Stimulated activated CD8-positive, alpha-beta memory T cell treated with anti-CD3 and anti-CD28 coated beads, Interleukin-7, amount 100 ng/mL, for 48 hours (primary cell): ENCODE results near the gene ATXN1.
"Not testable (repeated sequence)": the region's sequence is repeated elsewhere in the genome, so short reads cannot be mapped to it uniquely, and the experiment has no call there.

Source experiments
- DNase-seq, 2 donors: peaks; one replicate each; pipeline ENCODE4 v3.0.0-alpha.2; 2020; ENCODE audit warnings: low read depth in 1 of 2; ENCODE audit errors: extremely low read depth in 1 of 2

Gene ATXN1

GRCh38 chr6:16704401-16705045, 56.7 kb downstream of the ATXN1 start:
- peak in 1 of 2 donors; percentile 68 for DNase-seq

- not testable (repeated sequence) for DNase-seq
Observed at GRCh38 chr6:16702627-16703378, 58.5 kb downstream of the ATXN1 start.

DNA sequence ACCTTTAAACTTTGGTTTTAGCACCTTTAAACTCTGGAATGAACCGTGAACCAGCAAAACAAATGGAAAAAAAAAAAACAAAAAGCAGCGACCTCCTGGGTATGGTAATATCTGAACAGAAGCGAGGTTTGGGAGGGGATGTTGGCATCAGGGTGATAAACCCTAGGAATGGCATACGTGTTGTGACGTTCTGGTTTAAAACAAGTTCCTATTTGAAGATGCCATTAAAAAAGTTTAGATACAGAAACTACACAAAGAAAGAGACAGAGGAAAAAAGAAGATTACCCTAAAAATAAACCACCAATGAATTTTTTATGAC, 60.4 kb downstream of the ATXN1 start:
- DNase-seq, result no peak

DNA sequence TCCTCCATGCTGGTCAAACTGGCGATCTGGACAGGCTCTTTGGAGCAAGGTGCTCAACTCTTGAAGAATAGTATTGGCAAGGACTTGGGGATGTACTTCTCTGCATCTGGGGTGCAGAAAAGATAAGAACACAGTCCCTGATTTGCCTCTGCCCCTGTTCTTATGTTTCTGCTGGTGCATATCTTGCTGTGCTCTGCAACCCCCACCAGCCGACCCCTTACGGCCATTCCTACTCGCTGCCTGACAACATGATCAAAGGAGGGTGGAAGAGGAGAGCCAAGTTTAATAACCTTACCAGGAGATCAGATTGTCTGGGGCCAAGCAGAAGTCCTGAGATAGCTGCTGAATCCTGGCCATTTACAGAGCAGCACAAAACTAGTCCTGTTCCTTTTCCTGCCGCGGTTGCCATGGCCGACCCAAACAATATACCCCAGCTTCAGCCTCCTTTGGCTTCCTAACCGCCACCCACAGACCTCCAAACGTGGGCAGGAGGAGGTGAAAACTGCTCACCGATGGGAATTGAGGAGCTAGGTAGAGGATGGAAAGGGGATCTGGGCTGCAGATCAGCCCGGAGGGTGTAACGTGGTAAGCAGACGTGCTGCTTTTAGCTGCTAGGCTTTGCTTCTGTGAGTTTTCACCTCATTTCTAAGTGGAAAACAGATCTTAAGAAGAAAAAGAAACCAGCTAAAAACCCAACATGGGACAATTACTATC, 60.9 kb downstream of the ATXN1 start:
- no peak for DNase-seq

DNA sequence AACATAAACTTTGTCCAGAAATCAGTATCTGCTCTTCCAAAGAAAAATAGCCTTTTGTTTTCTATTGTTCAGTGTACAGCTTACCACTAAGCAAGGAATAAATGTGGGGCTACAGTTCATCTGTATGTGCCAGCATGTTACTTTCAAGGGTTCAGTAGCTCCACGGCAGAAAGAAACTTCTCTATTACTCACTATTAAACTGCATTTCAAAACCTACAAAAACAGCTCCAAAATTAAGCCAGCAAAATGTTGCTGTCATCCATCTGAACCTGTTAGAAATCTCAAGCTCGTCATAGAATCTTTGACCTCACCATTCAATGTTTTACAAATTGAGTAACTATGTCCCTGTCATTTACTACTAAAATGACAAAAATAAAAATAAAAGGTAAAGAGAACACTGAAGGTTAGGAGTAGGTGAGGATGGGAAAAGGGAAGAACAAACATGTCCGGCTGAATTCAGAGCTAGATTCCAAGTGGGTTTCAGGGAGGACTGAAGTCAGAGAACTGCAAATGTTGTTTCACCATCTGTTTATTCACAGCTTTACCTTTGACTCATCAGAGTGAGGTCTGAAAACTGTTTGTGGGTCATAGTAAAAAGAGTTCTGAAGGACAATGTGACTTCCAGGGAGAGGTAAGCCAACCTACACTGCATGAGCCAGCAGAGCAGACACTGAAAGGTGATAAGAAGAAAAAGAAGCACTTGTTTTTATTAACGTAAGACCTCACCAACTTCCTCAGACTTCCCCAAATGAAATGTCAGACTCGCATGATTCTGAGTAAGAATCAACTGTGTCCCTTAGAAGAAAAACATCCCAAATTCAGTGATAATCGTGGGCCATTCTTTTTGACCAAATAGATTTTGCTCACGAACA, 62.0 kb downstream of the ATXN1 start:
- DNase-seq, result no peak

- no peak for DNase-seq
Observed at GRCh38 chr6:16698162-16698533, 63.1 kb downstream of the ATXN1 start.

GRCh38 chr6:16697437-16698161, 63.7 kb downstream of the ATXN1 start:
- DNase-seq, result no peak

- DNase-seq, result no peak
Observed at GRCh38 chr6:16696496-16696895, 64.8 kb downstream of the ATXN1 start.

DNA sequence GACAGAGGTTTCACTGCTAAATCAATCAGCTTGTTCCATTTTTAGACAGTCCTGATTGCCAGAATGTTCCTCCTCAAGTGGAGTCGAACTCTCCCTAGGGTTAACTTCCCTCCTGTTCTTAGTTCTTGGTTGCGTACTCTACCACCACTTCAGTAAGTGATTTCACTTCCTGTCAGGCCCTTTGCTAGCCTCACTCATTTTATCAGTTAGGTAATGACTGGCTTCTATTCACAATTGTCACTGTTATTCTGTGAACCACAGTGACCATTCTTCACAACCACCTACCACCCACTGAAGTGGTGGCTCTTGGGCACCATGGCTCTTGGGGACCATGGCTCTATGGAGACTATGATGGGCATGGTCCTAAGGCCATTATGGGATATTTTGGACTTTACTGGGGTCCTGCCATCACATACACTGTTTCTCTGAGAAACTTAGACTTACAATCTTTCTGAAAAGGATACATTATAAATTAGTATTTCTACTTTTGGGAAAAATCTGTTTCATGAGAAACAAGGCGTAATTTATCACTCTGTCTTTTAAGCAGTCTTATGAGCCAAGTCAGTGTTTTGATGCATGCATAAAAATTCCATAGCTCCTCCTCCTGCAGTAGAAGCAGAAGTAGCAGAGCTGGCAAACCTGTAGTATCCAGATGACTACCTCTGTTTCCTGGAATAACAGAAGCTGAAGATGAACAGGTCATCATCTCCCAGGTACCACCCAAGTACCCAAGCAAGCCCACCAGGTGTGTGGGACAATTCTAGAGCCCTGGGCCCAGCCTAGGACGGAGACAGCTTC, 66.3 kb downstream of the ATXN1 start:
- DNase-seq, result peak in 1 of 2 donors; percentile 37

DNA sequence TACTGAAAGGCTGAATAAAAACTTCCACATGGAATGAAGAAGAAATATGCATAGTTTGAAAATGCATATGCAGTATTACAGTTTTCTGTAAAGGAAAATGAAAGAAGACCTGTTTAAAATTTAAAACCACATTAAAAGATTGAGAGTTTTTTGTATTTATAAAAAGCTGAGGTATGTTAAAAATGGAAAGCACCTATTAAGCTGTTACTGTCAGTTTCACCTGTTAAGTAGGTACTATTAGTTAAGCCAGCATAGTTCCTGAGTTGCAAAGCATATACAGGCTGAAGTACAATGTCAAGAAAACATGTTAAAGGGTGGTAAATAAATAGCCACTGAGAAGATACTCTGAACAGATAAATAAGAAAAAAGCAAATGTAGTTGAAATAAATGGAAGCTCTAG, 69.9 kb downstream of the ATXN1 start:
- DNase-seq, result no peak

- peak in 1 of 2 donors; percentile 62 for DNase-seq
Observed at GRCh38 chr6:16690608-16691142, 70.6 kb downstream of the ATXN1 start.

GRCh38 chr6:16689788-16690607, 71.3 kb downstream of the ATXN1 start:
- DNase-seq, result no peak

DNA sequence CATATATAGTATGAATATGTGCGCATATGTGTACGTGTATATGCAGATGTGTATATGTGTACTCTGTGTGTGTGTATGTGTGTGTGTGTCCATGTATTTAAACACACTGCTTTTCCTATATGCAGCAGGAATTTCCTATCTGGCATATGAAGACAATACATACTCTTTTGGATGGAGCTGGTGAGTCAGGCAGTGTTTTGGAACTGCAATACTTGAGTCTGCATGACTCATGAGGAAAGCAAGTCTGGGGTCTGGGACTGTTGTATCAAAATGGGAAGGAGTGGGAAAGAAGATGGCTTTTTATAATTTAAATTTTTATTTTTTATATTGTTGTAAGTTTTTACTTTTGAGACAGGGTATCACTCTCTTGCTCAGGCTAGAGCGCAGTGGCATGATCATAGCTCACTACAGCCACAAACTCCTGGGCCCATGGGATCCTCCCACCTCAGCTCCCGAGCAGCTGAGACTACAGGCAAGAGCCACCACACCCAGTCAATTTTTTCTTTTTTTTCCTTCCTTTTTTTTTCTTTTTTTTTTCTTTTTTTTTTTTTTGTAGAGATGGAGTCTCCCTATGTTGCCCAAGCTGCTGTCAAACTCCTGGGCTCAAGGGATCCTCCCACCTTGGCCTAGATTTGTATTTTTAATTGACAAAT, 72.2 kb downstream of the ATXN1 start:
- no peak for DNase-seq

DNA sequence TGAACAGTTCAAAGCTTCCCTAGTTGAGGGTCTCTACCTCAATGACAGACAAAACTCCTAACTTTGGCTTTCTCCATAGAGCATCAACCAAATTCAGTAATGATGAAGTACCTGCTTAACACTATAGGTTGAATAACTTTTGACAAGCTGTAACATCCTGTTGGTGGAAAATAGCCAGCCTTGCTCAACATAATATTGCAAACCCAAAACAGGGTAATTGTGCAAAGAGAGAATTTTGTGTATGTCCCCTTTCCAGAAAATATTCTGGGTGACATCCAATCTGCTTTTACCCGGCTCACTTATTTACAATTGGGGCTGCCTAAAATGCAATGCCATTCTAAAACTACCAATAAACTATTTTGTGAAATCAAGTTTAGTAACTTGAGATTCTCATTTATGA, 72.8 kb downstream of the ATXN1 start:
- no peak for DNase-seq

GRCh38 chr6:16687045-16687444, 74.2 kb downstream of the ATXN1 start:
- DNase-seq, result no peak

DNA sequence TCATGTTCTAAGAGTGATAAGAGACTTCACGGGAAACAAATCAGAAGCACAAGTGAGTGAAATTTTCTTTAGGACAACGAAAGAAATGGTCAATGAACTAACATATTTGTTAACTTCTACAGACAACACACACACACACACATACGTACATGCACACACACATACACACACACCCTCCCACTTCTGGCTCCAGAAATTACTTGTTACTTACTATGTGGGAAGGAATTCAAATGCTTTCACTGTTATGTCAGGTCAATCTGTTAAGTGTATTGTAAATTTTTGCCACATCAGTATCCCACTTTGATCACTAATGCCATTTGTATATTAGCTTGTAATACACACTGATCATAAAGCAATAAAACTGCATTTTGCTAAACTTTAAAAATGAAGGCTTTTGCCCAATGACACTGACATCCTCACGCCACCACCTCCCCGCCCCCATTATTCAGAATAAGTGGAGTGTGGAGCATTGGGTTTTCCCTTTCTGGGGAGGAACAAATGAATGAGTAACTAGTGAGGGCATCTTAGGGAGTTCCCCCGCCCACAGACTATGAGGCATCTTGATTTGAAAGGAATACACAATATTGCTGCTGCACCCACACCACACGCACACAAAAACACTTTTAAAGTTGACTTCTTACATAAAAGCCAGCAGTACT, 76.2 kb downstream of the ATXN1 start:
- peak; percentile 60 to 89 for DNase-seq

- DNase-seq, result no peak
Observed at GRCh38 chr6:16684195-16684689, 77.0 kb downstream of the ATXN1 start.
